Measurements from ENCODE around the gene SUSD3. TPM values are rescaled to one million over a fixed set of nuclear protein-coding genes. Genes with fewer than 3 reads are reported as not detected.

SUSD3 gene
- total RNA-seq, 4 donors from 2014 or later = 6.8 to 24.2 (median 12.8) TPM

DNA sequence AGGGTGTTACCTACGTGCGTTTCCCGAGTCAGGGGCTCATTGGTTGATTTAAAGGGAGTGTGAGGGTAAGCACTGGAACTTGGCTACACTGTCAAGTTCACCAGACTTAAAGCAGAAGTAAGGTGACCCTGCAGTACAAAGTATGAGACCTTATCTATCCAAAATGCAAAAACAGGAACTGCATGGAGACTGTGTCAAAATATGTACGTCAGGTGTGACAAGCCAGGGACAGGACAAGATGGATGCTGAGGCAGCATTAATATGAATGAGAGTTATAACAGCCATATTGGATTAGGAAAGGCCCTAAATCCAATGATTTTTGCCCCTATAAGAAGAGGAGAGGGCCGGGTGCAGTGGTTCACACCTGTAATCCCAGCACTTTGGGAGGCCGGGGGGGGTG is 15.4 kb upstream of the SUSD3 start:
- TF ChIP-seq, protein P1, sequence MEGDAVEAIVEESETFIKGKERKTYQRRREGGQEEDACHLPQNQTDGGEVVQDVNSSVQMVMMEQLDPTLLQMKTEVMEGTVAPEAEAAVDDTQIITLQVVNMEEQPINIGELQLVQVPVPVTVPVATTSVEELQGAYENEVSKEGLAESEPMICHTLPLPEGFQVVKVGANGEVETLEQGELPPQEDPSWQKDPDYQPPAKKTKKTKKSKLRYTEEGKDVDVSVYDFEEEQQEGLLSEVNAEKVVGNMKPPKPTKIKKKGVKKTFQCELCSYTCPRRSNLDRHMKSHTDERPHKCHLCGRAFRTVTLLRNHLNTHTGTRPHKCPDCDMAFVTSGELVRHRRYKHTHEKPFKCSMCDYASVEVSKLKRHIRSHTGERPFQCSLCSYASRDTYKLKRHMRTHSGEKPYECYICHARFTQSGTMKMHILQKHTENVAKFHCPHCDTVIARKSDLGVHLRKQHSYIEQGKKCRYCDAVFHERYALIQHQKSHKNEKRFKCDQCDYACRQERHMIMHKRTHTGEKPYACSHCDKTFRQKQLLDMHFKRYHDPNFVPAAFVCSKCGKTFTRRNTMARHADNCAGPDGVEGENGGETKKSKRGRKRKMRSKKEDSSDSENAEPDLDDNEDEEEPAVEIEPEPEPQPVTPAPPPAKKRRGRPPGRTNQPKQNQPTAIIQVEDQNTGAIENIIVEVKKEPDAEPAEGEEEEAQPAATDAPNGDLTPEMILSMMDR (IDR thresholded peaks at IDR 0.05) = no peak
- DNase-seq (ENCODE audit: low spot score) = no peak
- no peak for ATAC-seq (ENCODE audit: low FRiP score)

DNA sequence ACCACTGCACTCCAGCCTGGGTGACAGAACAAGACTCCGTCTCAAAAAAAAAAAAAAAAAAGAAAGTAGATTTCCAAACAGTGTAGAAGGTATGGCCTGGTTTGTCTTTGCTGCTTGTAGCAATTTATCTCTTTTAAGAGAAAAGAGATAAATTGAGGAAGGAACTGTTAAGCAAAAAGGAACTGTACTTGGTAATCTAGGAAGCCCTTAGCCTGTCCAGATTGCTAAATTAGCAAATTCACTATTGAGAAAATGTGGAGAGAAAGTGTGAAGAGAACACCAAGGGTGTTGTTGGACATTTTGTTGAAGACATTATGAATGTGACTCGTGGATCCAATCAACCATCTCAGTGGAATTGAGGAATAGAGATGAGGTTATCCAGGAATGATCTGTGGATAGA is 13.0 kb upstream of the SUSD3 start:
- TF ChIP-seq, protein P1 (IDR thresholded peaks at IDR 0.05) = no peak
- DNase-seq (ENCODE audit: low spot score) (no peak), ATAC-seq (ENCODE audit: low FRiP score) (no peak)

DNA sequence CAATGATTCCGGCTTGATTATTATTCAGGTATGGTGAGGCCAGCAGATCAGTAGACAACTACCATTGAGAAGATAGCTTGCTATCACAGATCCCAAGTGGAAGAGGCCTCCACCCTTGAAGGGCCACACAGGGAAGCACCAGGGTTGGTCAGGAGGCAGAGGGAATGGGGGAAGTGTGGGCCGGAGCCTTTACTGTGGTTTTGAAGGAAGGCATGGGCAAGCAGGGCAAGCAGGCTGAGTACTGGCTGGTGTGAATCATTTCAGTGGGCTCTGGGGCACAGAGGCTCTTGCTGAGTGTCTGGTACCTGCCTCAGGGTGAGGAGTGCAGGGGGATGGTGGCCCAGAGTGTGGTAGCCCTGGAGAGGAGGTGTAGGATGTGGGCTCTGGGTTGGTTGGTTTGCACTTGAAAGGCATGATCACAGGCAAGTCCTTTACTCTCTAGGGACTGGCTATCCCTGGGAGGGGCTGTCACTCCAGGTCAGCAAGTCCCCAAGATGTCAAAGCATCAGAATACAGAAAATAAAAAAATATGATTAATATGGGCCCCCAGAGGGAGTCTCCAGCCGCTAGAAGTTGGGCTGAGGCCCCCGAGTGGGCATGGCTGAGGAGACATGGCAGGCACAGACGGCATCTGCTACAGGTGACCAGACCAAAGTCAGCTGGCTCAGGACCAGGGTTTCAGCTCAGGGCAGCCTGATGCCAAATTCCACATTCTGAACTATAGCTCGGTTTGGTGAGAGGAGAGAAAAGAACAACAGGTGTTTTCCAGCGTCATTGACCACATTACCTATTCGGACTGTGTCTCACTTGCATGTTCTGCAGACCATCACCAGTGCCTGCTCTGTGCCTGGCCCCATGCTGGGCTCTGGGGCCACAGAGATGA is 9.7 kb upstream of the SUSD3 start:
- TF ChIP-seq, protein P1 (IDR thresholded peaks at IDR 0.05) = no peak
- no peak for ATAC-seq (ENCODE audit: low FRiP score)
- DNase-seq (ENCODE audit: low spot score) = no peak

DNA sequence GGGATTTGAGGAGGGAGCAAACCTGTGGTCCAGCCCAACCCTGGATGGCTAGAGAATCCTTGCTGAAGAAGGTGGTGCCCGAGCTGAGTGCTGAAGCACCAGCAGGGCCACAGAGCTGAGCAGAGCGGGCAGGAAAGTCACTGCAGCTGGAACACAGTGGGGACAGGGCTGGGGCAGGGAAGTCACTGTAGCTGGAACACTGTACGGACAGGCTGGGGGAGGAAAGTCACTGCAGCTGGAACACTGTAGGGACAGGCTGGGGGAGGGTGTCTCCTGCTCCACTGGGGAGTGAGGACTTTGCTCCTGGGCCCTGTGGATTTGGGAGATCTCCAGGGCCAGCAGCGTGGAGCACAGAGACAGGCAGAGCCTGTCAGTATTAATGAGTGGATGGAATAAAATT is 9.0 kb upstream of the SUSD3 start:
- no peak for DNase-seq (ENCODE audit: low spot score)
- TF ChIP-seq, protein P1 (IDR thresholded peaks at IDR 0.05) = no peak
- no peak for ATAC-seq (ENCODE audit: low FRiP score)

DNA sequence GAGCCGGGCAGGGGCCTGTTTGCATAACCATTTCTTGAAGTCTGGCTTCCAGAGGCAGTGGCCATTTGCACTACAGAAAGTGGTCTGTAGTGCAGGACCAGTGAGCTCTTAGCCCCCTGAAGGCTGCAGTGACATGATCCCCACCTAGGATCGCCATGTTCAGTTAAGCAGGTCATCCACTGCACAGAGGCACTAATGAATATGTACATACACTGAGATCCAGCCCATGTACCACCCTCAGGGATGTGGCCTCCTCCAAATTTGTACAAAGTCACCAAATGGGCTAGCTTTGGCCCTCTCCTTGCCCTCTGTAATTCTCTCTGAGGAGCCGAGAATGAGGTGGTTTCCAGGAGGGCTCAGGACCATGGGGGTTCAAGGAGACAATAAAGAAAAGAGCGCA is 8.3 kb upstream of the SUSD3 start:
- DNase-seq (ENCODE audit: low spot score) (no peak), ATAC-seq (ENCODE audit: low FRiP score) (no peak)
- TF ChIP-seq, protein P1 (IDR thresholded peaks at IDR 0.05) = no peak

DNA sequence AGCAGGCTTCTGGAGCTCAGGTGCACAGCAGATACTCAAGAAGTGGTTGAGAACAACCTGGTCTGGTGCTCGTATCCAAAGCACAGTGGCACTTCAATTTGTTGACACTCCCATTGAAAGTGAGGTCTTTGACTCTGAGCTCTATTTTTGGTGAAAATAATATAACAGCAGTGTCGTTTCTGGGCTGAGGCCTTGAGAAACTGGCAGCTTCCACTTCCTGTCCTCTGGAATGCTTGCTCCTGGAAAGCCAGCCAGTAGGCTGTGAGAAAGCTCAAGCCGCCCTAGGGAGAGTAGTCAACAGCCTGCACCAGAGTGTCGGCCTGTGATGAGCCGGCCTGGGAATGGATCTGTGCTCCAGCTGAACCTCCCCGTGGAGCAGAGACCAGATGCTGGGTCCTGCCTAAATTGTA is 6.8 kb upstream of the SUSD3 start:
- DNase-seq (ENCODE audit: low spot score) (no peak), ATAC-seq (ENCODE audit: low FRiP score) (no peak)
- TF ChIP-seq, protein P1 (IDR thresholded peaks at IDR 0.05) = no peak

Data from omental fat pad (tissue), 4 donors.